Forelimb muscle (tissue), 1 donor: ENCODE measurements around the gene NTRK3. TPM values are rescaled to one million over a fixed set of nuclear protein-coding genes. Genes with fewer than 3 reads are reported as not detected.

Experiments
- DNase-seq: peaks from one replicate; pipeline ENCODE4 v3.0.0-alpha.2; 2013; ENCODE audit warnings: low read depth
- polyA plus RNA-seq: library from polyadenylated mRNA; unstranded; fragments of 120-200 nt; gene quantifications from one replicate; pipeline ENCODE4 v1.2.1, GENCODE V29; 2013; ENCODE audit not compliant: insufficient read length

Gene NTRK3
- polyA plus RNA-seq, 1 donor = 2.6 TPM

DNA sequence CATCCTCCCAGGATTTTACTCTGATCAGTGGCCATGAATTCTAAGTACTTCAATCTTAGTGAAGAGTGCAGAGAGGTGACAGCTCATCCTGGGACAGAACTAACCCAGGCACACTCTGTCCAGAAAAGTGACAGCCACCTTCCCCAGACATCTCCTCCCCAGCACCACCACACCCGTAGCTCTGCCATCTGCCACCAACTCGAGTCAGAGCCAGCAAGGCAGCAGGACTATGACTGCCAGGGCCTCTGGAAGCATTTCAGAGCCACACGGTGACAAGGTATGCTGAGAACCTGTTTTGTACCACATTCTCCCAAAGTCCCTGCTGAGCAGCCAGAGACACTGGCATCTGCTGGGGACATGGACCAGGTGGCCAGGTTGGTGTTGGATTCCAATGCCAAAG lies 71.0 kb downstream of the NTRK3 start:
- no peak for DNase-seq

DNA sequence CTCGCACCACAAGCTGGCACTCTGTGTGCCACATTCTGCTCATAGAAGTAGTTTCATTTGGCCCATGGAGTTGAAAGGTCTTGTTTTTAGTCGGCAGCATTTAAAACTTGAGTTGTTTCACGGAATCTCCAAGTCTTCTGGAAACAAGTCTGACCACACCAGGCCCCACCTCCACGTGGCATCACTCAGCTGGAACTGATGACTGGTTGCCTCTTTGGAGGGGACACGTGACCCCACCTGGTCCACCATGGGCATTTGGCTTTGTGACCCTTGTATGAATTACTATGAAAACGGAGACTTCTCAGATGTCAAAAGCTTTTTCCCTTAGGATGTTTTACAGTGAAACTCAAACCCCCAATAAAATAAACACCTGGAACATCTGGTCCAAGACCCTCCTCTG lies 74.9 kb downstream of the NTRK3 start:
- DNase-seq = no peak

DNA sequence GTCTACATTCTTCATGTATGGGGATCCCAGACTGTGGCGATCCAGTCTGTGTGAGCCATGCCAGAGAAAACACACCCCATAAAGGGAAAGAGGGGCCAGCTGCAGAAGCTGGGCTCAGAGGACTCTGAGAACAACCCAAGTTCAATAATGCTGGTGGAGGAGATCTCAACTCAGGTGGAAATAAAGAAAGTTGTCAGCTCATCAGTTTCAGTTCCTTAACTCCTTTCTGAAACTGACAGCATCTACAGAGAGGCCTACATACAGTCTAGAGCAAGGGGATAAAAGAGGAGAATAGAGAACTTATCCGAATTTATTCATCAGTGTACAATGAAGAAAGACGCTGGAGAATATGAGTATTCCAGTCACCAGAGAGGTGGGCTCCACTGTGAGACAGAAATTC lies 77.0 kb downstream of the NTRK3 start:
- DNase-seq = no peak

DNA sequence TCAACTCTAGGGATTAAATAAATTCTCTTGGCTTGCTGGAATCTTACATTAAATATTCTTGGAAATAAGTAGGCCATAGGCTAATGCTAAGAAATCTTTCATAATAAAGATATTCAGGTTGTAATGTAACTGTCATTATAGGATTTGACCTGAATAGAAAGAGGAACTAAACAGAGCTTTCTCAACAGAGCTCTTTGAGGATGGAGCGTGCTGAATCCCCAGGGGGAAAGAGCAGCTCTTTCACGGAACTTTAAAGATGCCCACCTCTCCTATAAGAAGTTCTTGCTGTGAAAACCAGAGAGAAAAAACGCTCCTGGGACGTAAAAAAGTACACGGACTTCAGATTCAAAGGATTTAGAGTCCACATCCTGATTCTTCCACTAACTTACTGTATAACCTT lies 77.9 kb downstream of the NTRK3 start:
- DNase-seq = no peak

DNA sequence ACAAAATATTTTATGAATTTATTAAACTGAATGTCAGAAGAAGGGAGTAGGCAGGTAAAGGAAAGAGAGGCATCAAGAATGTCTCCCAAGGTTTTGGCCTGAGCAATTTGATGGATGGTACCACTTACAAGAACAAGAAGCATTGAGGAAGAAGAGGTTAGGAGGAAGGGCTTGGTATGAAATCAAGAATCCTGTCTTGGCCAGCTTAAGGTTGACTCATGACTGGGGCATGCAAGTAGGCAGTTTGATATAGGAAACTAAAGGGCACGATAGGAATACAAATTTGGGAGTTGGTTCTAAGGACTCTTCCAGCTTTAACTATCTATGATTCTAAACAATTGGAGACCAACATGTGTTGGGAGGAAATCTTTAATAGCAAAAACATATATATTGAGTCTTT lies 79.1 kb downstream of the NTRK3 start:
- no peak for DNase-seq

DNA sequence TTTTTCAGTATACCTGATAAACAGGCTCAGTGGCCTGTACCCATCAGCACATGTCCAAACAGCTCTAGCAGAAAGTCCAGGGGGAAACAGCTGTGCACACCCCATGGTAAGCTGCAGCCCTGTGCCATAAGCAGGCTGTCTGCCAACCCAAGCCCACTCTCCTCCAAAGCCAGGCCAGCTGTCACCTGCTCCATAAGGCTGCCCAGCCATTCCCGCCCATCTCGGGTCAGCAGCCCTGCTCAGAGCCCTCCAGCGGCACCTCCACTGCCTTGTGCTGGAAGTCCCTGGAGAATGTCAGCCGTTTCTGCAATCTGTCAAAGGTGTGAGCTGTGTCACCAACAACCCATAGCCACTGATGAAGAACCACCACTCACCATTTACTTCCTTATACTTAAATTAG lies 82.0 kb downstream of the NTRK3 start:
- no peak for DNase-seq

DNA sequence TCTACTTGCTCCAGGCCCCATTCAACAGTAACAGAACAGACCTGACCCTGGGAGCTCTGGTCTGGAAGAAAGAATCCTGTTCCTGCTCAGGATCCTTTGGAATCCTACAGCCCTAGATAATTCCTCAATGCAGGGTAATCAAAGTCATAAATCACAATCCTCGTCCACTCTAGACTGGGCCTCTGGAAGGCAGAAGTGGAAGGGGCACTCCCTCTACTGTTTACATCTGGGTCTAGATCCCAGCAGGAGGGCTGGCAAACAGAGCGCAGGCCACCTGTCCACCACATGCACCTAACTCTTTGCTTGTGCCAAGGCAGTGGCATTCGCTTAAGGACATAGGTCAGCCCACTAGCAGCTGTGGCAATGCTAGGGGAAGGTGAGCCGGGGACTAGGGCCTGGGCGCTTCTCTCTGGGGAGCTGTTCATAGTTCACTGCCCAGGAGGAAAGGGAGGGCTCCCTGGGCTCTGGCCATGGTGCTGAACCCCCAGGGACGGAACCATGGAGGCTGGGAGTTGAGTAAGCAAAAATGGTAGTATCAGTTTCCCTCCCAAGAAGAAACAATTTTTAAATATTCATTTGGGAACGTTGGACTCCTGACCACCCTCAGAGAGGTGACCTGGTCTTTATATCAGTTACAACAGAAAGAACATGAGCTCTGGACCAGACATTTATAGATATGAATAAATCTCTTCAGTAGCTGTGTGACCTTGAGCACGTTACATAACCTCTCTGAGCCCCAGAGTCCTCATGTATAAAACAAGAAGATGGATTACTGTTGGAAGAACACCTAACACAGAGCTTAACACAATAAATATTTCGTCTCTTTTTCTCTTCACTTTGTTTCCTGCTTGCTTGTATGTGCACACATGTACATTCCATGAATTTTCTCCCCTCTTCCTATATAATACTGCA lies 90.2 kb downstream of the NTRK3 start:
- no peak for DNase-seq

DNA sequence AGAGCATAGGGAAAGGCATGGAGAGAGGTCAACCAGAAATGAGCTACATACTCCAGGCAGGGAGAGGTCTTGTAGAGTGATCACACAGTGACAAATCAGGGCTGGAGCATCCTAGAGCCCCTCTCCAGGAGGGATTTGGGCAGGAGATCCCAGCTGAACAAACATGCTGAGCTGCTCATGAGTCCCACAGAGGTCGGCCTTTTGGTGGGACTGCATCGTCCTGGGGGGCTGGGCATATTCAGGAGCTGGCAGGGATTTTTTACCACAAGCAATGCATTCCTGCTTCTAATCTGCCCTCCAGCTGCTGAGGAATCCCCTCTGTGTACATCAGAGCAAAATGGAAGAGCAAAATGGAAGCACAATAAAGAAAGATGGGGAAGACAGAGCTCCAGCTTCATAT lies 94.9 kb downstream of the NTRK3 start:
- DNase-seq = no peak

DNA sequence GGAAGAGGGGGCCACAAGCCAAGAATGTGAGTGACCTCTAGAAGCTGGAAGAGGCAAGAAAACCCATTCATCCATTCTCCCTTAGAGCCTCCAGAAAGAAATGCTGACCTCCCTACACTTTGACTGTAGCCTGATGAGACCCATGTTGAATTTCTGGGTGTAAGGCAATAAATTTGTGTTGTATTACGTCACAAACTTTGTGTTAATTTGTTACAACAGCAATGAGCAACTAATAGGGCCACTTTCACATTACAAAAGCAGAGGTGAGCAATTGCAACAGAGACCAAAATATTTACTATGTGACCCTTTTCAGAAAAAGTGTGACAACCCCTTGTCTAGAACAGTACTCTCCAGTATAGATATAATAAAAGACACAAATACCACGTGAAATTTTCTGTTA lies 101.2 kb downstream of the NTRK3 start:
- no peak for DNase-seq

DNA sequence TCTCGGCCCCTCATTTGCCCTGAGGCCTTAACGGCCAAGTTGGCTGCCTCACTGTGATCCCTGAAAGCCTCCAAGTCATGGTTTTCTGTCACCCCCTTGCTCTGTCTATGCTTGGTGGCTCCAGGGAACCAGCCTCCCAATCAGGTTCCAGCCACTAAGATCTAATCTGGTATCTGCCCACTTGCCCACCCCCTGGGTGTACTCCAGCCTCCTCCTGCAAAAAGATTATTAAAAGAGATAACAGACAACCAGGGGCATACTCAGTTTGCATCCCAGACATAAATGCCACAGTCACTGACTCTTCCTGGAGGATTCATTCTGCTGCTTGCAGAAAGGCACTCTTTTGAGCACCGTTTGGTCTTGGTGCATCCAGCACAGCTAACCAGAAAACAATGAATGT lies 103.9 kb downstream of the NTRK3 start:
- no peak for DNase-seq

DNA sequence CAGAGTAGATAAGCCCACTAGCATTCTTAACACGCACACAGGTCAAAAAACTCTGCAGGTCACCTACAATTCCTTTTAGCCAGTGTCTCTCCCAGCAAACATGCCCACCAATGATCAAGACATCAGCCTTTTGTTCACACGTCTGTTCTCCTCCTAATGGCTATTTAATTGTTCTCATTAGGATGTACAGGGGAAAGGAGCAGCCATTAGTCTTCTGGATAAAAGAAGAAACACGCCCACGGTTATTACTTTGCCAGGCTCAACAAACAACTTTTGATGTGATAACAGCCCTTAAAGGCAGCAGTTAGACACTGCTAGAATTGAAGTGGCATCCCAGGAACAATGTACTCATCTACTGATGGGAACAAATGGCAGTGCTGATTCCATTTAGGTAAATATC lies 108.8 kb downstream of the NTRK3 start:
- no peak for DNase-seq

DNA sequence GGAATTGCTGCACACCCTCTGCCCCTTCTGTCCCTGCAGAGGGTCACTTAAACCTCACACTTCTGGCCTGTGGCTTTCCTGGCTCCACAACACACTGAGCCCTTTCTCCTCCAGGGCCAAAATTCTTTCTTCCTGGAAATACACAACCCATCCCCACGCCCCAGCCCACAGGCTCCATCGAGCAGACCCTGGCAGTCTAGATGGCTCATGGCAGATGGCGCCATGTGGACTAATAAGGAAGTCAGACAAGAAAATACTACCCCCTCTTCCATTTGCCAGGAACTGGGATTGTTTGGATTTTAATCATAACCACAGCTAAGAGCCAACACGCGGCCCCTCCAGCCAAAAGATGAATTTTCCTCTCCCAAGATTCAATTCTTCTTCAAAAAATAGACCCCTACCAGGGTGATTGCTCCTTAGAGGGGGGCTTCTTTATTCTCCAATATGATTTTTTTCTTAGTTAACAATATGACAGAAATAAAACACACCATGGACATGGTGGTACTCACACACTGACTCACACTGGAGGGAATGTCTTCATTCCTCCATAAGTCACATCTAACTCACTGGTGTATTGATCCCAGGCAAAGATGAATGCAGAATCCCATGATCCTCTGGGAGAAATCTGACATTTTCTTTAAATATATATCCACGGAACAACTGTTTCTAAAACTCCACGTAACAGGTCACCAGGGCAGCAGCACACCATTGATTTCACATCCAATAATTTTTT lies 111.5 kb downstream of the NTRK3 start:
- no peak for DNase-seq

DNA sequence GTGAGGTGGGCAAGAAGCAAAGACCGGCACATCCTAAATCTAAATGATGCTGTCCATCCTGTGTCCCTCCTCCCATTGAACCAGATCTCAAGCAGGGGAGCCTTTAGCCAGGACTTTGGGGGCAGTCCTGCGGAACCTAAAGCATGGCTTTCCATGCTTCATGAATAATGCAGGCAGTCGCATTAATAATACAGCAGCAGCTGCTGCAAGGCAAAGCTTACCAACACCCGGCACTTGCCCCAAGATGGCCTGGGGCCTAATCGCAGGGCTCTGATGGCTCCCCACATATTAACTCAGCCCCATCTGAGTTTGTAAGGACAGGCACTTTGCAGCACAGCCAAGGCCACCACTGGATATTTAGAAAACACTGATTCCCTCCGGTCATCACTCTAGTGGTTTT lies 114.4 kb downstream of the NTRK3 start:
- no peak for DNase-seq

DNA sequence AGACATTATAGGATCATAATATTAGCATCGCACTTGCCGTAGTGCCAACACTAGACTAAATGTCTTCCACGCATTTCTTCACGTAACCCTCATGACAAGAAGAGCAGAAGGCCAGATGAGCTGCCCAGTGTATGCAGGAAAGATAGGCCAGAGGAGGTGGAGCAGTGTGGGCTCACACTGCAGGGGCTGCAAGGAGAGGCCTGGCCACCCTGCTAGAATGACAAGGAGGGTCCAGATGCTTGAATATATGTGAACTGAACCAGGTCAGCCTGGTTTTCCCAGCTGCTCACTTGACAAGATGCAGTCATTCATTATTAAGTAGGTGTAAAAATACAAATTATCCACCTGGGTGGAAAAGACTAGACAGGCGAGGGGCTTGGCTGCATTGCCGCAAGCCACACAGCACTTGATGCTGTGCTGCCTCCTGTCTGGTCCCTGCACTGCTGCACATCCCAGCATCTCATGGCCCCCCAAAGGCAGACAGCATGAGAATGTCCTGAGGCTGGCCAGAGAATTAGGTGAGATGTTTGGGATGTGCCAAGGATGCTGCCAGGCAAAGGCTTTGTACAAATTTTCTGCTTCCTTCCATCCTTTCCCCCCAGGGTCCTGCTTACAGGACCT lies 115.2 kb downstream of the NTRK3 start:
- no peak for DNase-seq

DNA sequence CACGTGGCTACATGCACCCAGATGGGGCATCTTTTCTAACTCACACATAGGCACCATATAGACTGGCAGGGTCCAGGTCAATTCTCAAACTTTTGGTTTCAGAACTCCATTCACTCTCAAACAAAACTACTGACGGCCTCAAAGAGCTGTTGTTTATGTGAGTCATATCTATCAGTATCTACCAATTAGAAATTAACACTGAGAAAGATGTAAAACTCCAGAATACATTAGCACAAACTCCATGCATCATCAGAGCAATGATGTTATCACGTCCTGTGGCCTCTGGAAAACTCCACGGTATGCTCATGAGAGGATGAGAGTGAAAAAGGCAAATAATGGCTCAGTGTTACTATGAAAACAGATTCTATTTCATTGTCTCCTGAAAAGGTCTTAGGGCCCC lies 116.1 kb downstream of the NTRK3 start:
- DNase-seq = no peak

DNA sequence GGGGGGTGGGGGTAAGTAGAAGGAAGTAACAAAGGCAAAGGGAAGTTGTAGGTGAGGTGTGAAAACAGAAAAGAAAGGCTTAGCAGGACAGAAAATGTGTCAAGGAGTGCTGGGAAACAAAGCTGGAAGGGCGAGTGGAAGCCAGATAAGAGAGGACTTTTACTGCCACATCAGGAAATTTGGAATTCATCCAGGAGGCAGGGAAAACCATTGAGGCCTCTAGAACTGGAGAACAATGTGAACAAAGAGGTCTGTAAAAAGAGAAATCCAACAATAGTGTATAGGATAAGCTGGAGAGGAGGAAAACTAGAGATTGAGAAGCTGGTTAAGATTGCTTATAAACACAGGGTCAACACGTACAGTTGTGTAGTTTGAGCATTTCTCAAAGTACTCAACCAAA lies 116.6 kb downstream of the NTRK3 start:
- DNase-seq = no peak

DNA sequence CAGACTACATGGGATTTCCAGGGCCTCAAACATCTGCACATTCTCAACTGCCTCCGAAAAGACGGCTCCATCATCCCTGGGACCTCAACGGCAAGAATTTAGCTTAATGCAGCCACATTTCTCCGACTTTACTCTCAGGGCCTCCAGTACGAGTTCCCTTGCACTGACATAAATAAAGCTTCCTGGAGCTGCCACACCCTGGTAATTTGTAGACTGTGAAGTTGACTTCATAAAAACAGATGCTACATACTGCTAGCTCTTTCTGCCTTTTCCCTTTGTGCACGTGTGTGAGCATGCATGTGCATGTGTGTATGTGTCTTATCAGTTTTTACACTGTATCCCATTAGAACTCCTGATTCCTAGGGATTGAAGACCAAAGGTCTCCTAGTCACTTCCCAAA lies 122.7 kb downstream of the NTRK3 start:
- no peak for DNase-seq

DNA sequence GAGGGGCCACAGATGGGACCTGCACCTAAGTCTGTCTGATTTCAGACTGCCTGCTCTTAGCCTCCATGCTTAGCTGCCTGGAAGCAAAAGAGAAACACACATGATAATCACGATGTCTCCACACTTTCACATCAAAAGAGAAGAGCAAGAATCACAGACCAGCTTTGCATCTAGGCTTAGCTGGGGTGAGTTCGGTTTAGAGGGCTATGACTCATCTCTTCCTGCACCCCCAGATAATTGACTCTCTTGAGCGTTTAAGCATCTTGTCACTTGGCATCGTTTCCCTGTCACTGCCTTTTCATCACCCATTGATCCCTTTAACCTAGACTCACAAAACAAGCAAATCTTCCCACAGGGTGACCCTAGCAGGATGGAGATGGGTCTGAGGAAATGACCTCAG lies 124.0 kb downstream of the NTRK3 start:
- no peak for DNase-seq

DNA sequence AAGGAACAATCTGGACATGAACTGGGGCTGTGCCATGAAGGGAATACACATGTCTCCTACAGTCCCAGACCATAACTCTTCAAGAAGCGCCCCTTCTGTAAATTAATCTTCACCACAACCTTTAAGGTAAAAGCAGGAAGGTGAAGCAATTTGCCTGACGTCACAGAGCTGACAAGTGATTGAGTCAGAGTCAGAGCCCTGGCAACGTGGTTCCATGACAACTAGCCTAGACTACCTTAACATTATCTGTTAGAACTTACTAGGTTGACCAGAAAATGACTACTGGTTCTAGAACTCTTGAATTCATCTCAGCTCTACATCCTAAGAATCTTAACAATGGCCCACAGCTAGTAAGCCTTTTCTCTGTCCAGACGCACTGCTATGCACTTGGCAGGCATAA lies 124.6 kb downstream of the NTRK3 start:
- DNase-seq = no peak

DNA sequence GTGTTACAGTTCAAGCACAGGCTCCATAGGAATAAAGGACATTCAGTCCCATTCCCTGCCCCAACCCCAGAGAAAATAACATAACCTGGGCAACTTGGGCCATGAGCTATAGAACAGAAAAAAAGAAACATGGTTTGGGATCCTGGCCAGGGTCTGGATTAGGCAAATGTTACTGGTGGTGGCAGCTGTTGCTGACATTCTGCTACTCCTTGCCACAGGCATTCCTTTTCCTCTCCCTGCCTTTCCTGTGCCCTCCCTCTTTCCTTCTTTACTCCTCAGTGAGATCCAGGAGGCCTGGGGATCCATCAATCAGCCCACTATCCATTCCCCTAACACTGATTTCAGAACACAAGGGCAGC lies 129.1 kb downstream of the NTRK3 start:
- no peak for DNase-seq

DNA sequence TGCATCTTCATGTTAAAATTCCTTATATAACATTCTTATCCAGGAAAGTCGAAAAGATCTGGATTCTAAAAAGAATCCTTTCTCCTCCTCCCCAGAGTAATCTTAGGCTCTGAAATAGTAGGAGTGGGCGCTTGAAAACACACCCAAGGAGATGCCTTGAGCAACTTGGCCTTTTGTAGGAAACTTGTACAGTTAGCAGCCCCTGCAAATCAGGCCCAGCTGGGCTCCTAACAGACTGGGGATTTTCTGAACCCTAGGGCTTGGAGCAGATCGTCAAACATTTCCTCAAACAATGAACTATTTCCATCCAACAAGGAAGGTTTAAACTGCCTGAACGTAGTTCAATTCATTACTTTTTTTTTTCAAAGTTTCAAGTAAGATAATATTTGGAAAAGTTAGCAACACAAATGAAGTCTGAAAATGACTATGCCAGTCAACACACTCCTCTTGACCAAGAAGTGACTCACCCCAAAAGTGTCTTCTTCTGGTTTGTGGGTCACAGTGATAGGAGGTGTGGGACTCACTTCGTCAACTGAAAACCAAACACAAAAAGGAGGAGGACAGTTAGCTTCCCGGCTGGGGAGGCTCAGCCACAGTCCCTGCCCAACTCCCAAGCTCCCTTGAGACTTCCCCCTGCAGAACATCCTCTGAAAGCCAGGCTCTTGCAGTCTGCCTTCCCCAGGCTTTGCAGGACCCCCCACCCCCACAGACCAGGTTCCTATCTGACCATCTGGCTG lies 129.7 kb downstream of the NTRK3 start:
- DNase-seq = no peak

DNA sequence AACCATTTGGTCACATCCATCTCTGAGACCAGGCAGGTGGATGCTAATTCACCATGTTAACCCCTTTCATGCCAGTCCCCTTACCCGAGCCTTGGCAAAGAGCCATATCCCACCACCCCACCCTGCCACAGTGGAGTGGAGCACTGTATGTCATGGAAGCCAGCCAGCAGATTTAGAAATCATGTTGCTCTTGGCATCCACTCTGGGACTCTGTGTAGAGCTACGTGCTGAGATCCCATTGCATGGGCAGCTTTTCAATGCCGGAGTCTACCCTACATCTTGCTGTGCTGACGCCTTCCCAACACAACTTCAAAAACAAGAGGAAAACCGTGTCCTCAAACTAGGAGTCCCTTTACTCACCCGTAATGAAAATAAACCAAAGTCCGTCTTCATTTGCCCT lies 131.0 kb downstream of the NTRK3 start:
- DNase-seq = no peak
